ENCODE data around the gene HOXA13. TPM values are rescaled to one million over a fixed set of nuclear protein-coding genes. Genes with fewer than 3 reads are reported as not detected.

The HOXA13 gene
- total RNA-seq, 4 donors from 2014 or later = not detected

GRCh38 chr7:27165089-27165995 lies 34.5 kb downstream of the HOXA13 start, which contains the start of gene HOXA9:
HOXA9 (minus strand) TSS chr7:27165537; CDS start chr7:27165457, 80 bp downstream.
- TF ChIP-seq CTCF (IDR thresholded peaks at IDR 0.05) = peak in 2 of 6 experiments; percentile 23 to 28
- TF ChIP-seq POLR2A (IDR thresholded peaks at IDR 0.05) = peak; percentile 68 to 86
- Histone ChIP-seq H3K4me1 (peaks cover 0 to 27% (median 9%) of the 10 kb centered on the region in 4 donors), H3K9me3 (peaks cover 0 to 13% (median 0%) of the 10 kb centered on the region in 4 donors), H3K27ac (peak within 1 kb of the TSS; percentile 57 to 89 (median 77)), H3K36me3 (no peaks in the 10 kb centered on the region), H3K4me3 (peak within 1 kb of the TSS; percentile 32 to 81 (median 58)), H3K27me3 (peaks cover 0 to 18% of the 10 kb centered on the region in 2 donors)
- DNase-seq = peak; percentile 48 to 94 (median 91)

- TF ChIP-seq POLR2A (IDR thresholded peaks at IDR 0.05) (no peak), CTCF (IDR thresholded peaks at IDR 0.05) (peak in 3 of 6 experiments; percentile 6 to 31 (median 30))
- DNase-seq = peak in 2 of 3 donors; percentile 66 to 82
- H3K27me3 ChIP-seq = peaks cover 0 to 12% of the 10 kb centered on the region in 2 donors
Measured at GRCh38 chr7:27164367-27165088, 35.4 kb downstream of the HOXA13 start.

GRCh38 chr7:27164045-27164366 lies 35.9 kb downstream of the HOXA13 start:
- TF ChIP-seq CTCF (IDR thresholded peaks at IDR 0.05) = no peak
- Histone ChIP-seq H3K36me3 (no peaks in the 10 kb centered on the region), H3K27me3 (peaks cover 0 to 10% of the 10 kb centered on the region in 2 donors), H3K9me3 (peaks cover 0 to 13% (median 0%) of the 10 kb centered on the region in 4 donors), H3K4me3 (peak overlapping the region; percentile 32 to 81 (median 58)), H3K27ac (peak overlapping the region; percentile 57 to 89 (median 77)), H3K4me1 (peaks cover 0 to 31% (median 9%) of the 10 kb centered on the region in 4 donors)
- no peak for DNase-seq

More at GRCh38 chr7:27164367-27165088, 35.4 kb downstream of the HOXA13 start:
- peaks cover 0 to 13% (median 0%) of the 10 kb centered on the region in 4 donors for H3K9me3 ChIP-seq
- H3K36me3 ChIP-seq = no peaks in the 10 kb centered on the region
- peaks cover 0 to 31% (median 9%) of the 10 kb centered on the region in 4 donors for H3K4me1 ChIP-seq
- peak overlapping the region; percentile 57 to 89 (median 77) for H3K27ac ChIP-seq
- peak overlapping the region; percentile 32 to 81 (median 58) for H3K4me3 ChIP-seq

- peaks cover 0 to 13% (median 0%) of the 10 kb centered on the region in 4 donors for H3K9me3 ChIP-seq
- peak overlapping the region; percentile 10 to 89 (median 77) for H3K27ac ChIP-seq
- no peak for TF ChIP-seq POLR2A (IDR thresholded peaks at IDR 0.05)
- no peak for TF ChIP-seq CTCF (IDR thresholded peaks at IDR 0.05)
- peak in 2 of 3 donors; percentile 46 to 53 for DNase-seq
- H3K4me1 ChIP-seq = peaks cover 0 to 31% (median 9%) of the 10 kb centered on the region in 4 donors
- peak overlapping the region; percentile 3 to 81 (median 58) for H3K4me3 ChIP-seq
- H3K27me3 ChIP-seq = peaks cover 0 to 9% of the 10 kb centered on the region in 2 donors
- no peaks in the 10 kb centered on the region for H3K36me3 ChIP-seq
Measured at GRCh38 chr7:27163288-27164044, 36.4 kb downstream of the HOXA13 start.

All from Peyer's patch (tissue), 4 donors.